NCI-H2107 (cell line): ENCODE results near the gene MED9.

Experiments used
- DNase-seq: peaks from one replicate; lab custom pipeline; 2025; lab: John Stamatoyannopoulos, UW

Gene MED9

DNA sequence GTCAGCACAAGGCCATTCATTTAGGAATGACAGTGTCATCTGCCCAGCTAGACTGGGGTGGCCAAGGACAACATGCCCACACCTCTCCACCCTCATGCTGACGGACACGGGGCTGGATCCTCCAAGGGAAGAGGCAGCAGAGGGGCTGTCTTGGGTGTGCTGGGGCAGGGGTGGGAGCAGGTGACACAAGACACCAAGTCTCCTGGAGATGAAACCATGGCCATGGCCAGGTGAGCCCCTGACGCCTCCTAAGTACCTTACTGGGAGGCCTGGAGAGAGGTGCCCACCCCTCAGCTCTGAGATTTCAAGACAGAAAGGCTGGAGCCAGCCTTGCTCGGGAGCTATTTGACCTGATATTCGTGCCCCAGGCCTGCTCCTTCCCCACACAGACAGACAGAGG is 28.4 kb downstream of the MED9 start:
- no peak for DNase-seq

GRCh38 chr17:17505610-17506171 is 28.9 kb downstream of the MED9 start:
- DNase-seq = no peak

GRCh38 chr17:17506181-17506741 is 29.5 kb downstream of the MED9 start:
- DNase-seq = no peak

DNA sequence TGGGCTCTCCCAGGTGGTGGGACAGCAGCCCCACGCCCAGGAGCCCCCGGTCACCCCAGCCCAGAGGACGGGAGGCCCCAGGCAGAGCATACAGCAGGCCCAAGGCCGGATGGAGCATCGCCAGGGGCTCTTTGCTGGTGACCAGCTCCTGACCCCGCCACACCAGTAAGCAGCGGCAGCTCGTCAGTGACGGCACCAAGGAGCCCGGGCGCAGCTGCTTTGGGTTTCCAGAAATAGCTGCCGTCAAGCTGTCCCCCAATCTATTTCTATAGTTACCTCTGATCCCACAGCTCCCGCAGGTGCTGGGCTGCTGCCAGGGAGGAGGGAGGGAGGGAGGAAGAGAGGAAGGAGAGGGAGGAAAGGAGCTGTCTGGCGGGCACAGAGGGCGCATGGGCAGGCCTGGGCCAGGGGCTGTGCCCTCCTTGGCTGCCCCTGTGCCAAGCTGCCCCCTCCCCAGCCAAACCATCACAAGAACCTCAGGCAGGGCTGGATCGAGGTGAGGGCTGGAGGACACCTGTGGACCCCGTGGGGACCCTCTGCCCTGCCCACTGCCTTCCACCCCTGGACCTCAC is 30.2 kb downstream of the MED9 start:
- DNase-seq = no peak

GRCh38 chr17:17507465-17508011 is 30.7 kb downstream of the MED9 start:
- no peak for DNase-seq

DNA sequence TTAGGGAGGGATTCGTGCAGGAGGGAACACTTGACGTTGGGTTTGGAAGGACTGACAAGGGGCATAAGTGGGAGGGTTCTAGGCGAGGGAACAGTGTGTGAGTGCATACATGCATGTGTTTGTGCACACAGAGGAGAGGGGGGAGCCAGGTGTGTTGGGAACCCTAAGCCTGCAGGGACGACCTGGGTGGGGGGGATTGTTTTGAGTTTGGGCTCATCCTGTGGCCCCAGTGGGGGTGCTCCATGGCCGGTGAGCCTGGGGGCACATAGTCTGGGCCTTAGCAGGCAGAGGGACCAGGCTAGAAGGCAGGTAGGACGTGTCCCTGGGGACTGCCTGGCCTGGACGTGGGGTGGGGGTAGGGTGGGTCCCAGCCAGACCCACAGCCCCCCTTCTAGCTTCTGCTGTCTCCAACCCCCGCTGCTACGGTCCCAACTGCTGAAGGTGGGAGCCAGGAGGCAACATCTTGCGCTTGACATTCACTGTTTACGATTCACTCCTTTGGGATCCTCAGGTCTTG is 31.3 kb downstream of the MED9 start:
- no peak for DNase-seq

DNA sequence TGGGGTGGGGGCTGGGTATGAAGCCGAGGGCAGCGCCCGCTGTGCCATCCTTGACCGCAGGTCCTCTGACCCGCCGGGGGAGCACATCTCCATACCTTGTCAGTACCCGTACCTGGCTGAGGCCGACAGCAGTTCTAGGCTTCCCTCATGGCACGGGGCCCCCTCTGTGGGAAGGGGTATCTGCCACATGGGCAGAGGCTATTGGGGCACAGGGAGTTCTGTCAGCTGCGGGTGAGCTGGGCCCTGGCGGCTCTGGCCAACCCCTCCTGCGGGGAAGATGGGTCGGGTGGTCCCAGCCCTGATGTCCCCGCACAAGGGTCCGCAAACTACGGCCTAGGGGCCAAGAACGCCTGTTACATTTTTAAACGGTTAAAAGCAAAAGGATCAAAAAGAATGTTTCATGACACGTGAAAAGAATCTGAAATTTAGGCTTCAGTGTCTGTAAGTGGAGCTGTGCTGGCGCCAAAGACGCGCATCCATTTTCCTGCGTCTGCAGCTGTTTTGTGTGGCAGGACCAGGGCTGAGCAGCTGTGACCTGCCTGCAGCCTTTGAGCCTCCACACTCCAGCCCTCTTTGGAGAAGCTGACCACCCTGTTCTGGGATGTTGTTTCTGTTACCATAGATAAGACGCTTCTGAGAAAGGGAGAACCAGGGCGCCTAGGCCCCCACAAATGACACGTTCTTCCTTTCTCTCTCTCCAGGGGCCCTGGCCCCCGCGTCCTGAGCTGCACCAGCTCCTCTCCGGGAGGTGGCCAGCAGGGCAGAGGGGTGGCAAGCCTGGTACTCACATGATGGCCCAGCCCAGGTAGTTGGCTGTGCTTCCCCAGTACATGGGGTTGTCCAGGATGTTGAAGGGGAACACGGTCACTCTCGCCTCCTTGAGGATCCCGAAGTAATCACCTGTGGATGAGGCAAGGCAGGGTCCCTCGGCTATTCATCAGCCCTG is 32.1 kb downstream of the MED9 start:
- DNase-seq = no peak

DNA sequence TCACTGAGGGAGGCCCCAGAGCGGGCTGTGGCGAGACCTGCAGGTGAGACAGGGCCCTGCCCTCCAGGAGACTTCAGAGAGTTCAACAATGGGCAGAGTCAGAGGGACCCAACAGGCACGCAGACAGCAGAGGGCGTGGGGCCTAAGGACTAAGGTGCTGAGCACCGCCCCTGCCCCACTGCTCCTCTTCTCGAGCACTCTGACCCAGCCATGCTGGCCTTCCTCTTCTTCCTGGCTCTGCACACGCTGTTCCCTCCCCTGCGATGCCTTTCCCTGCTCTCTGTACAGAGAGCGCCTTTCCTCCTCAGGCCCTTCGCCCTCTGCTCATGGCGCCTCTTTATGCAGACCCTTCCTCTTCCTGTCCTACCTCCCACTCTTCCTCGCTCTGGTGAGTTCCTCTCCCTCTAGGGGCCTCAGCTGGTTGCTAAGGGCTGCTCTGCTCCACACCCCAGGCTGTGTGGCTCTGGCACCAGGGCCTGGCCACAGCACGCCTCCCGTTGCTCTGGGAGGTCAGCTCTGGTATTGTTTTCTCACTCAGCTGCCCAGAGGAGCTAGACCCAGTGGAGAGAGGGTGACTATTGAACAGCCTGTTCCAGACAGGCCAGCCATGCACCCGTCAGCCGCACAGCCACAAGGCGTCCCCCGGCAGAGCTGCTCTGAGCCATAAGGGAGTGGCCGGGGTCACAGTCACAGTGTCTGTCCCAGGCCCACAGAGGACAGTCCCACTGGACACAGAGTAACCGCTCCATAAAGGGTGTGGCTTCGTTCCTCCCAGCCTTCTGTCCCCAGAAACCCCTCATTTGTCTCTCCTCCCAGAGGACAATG is 33.0 kb downstream of the MED9 start:
- DNase-seq = no peak

GRCh38 chr17:17510456-17511292 is 33.9 kb downstream of the MED9 start:
- no peak for DNase-seq

DNA sequence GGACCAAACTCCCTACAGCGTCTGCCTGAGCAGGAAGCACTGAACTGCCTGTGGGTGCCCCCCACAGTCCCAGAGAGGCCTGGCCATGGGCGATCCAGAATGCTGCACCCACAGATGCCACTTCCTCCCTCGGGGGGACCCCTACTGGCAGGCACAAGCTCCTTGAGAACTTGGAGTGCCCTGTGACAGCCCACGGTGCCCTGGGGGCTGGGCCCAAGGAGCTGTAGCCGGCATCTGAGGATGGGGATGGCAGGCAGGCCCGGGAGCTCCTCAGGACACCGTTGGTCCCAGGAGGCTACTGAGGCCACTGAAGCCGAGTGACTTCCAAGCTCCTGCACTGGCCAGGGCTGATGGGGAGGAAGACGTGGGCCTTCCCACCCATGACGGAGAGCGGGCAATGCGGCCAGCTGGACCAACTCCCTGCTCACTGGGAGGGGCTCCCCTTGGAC is 34.5 kb downstream of the MED9 start:
- no peak for DNase-seq

DNA sequence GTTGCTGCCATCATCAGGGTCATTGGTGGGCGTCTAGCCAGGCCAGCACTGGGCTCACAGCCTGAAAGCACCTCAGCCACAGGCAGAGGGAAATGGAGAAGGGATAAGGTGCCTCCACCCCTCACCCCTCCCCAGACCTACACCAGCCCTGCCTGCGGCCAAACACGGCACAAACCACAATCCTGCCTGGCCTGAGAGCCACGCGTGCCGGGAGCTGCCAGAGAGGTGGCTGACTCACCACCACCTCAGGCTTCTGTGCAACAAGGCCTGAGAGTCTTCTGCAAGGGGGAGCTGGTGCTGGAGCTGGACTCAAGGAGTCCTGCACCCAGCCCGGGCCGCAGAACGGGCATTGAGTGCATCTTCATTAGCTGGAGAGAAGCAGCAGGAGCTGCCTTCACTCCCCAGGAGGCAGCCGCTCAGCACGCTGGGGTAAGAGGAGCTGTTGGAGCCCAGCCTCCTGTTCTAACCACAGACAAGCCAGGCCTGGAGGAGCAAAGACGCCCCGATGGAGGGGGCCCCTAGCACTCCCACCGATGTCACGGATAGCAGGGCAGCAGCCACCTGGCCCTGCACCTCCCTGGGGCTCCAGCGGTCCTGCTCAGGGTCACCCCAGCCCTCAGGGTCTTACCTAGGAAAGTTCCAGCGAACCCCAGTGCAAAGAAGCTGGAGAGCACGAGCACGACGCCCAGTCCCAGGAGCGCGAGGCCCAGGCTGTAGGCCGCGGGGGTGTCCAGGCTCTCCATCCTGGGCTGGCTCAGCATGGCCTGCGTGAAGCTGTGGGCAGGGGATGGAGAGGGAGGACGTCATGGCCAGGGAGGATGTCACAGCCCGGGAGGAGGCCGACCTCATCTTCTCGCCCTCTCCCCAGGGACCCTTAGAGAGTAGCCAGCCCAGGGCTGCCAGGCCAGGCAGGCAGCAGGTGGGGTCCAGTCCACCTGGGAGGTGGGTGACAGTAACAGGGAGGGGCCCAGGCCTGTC is 35.4 kb downstream of the MED9 start:
- no peak for DNase-seq

GRCh38 chr17:17512866-17513265 is 36.1 kb downstream of the MED9 start:
- DNase-seq = no peak

DNA sequence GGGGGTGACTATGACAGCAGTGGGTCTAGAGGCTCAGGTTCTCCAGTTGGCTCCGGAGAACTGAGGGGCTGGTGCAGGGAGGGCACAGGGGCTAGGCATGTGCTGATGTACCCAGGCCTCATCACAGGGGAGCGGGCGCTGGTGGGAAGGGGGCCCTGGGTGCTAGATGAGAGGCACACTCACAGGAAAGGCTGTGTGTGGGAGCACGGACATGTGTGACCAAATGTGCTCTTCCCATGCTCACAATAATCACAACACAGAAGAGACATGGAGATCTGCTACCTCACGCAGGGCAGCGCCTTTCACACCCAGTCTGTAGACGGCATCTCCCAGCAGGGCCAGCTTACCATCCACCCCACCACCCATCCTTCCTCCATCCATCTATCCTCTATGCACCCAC is 36.8 kb downstream of the MED9 start:
- DNase-seq = no peak

DNA sequence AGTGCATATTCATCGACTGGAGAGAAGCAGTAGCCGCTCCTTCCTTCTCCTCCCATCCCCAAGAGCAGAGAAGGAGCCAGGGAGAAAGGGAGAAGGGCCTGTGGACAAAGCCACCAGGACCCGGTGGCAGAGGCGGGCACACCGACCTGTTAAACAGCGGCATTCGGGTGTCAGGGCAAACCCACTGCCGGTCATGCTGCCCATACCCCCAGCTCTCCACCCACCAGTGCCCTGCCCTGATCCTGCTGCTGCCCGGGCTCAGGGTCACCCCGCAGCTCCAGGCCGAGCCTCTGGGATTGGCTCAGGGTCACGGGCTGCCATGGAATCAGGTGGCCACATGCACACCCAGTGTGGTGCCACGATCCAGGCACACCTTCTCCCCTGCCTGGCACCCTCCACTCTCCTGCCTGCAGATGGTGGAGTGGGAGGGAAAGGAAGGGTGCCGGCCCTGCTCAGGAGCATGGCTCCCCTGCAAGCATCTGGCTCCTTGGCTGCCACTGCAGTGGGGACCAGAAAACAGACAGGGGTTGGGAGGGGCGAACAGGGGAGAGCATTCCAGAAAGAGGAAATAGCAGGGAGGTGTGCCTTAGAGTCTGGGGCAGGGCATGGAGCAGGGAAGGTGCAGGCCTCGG is 37.7 kb downstream of the MED9 start:
- DNase-seq = no peak

- no peak for DNase-seq
Measured at GRCh38 chr17:17514993-17515933, 38.5 kb downstream of the MED9 start.

GRCh38 chr17:17515934-17516930 is 39.4 kb downstream of the MED9 start:
- no peak for DNase-seq
